ENCODE data around the gene HTRA2.

HTRA2 gene

GRCh38 chr2:74562126-74562775 is 32.5 kb downstream of the HTRA2 start:
- DNase-seq (ENCODE audit: low spot score) = peak; percentile 36

DNA sequence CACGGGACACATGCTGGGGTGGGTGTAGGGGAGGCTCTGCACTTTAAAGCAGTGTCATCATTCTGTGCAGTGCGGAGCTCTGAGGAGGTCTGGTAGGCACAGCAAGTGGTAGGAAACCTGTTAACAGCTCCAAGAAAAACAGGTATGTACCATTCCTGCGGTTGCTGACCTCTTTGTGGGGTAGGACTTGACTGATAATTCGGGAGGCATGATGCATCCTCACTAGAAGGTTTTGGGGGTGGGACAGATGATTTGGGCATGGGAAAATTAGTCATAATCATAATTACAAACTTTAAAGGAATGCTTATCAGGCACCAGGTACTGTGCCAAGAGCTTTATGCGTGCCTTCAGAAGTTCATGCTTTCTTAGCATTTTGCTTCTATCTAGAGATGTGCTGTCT is 34.5 kb downstream of the HTRA2 start:
- DNase-seq (ENCODE audit: low spot score) = no peak

- no peak for DNase-seq (ENCODE audit: low spot score)
These were observed 36.5 kb downstream of the HTRA2 start for GRCh38 chr2:74566076-74566753.

- DNase-seq (ENCODE audit: low spot score) = no peak
These were observed 37.0 kb downstream of the HTRA2 start for GRCh38 chr2:74566754-74567085.

- no peak for DNase-seq (ENCODE audit: low spot score)
These were observed 38.1 kb downstream of the HTRA2 start for GRCh38 chr2:74567881-74568280.

DNA sequence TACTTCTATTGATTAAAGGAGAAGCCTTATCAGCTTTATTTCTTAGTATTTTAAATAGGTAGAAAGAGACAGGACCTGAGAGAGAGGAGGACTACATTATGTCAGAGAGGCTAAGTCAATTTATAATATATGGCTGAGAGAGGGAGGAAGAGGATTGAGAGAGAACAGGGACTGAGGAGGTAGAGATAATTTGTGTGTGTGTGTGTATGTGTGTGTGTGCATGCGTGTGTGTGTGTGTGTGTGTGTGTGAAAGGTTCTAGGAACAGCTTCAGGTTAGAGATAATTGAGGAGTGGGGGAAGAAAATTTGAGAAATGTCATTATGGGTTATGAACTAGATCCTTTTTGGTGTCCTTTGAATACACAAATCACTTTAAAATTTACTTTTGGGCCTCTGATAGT is 40.0 kb downstream of the HTRA2 start:
- no peak for DNase-seq (ENCODE audit: low spot score)

GRCh38 chr2:74571058-74571457 is 41.3 kb downstream of the HTRA2 start:
- no peak for DNase-seq (ENCODE audit: low spot score)

GRCh38 chr2:74572178-74572925 is 42.6 kb downstream of the HTRA2 start:
- DNase-seq (ENCODE audit: low spot score) = no peak

GRCh38 chr2:74573747-74574562 is 44.2 kb downstream of the HTRA2 start:
- DNase-seq (ENCODE audit: low spot score) = peak; percentile 55

- no peak for DNase-seq (ENCODE audit: low spot score)
These were observed 45.6 kb downstream of the HTRA2 start for GRCh38 chr2:74575320-74575719.

GRCh38 chr2:74576211-74576862 is 46.6 kb downstream of the HTRA2 start:
- no peak for DNase-seq (ENCODE audit: low spot score)

DNA sequence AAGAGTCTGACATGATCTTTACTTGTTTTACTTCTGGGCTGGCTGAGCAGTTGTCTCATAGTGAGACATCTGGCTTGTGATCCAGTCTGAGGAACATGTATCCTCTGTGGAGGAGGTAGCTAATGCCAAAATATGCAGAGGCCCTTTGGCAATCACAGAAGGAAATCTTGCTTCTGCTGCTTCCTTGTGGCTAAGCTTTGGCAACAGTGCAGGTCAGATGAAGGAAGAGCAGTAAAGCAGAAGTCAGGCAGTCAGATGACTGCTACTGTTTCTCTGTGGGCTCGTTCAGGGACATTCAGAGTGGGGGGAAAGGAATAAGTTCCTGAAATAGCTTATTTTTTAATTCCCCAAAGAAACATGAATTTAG is 47.1 kb downstream of the HTRA2 start:
- no peak for DNase-seq (ENCODE audit: low spot score)

GRCh38 chr2:74577448-74577847 is 47.7 kb downstream of the HTRA2 start:
- DNase-seq (ENCODE audit: low spot score) = no peak

GRCh38 chr2:74578408-74578807 is 48.7 kb downstream of the HTRA2 start:
- DNase-seq (ENCODE audit: low spot score) = no peak

- no peak for DNase-seq (ENCODE audit: low spot score)
These were observed 51.7 kb downstream of the HTRA2 start for GRCh38 chr2:74581463-74581862.

DNA sequence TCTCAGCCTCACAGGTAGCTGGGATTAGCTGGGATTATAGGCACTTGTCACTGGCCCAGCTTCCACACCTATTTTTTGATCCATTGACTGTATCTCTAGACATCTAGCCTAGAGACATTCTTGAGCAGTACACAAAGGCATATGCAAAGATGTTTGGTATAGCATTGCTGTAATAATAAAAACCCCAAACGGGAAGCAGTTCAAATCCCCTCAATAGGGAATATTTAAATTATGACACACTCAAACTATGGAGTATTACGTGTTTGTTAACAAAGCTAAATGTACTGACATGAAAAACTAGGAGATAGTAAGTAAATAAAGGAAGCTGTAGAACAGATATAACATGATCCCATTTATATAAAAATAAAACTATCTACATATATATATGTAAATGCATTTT is 52.5 kb downstream of the HTRA2 start:
- no peak for DNase-seq (ENCODE audit: low spot score)
